ENCODE data around the gene TMEM120A.
"Not testable (repeated sequence)": the region's sequence is repeated elsewhere in the genome, so short reads cannot be mapped to it uniquely, and the experiment has no call there.

Gene TMEM120A

GRCh38 chr7:75994388-75995051, at the start of gene TMEM120A:
TMEM120A (minus strand) TSS chr7:75994595; CDS start chr7:75994570, 25 bp downstream.
- peak; percentile 88 to 90 for DNase-seq (ENCODE audit: low read depth in 2 of 2)

- no peak for DNase-seq (ENCODE audit: low read depth in 2 of 2)
Observed at GRCh38 chr7:76040126-76040525, 45.7 kb upstream of the TMEM120A start.

GRCh38 chr7:76037310-76037709, 42.9 kb upstream of the TMEM120A start:
- no peak for DNase-seq (ENCODE audit: low read depth in 2 of 2)

GRCh38 chr7:76031964-76032363, 37.6 kb upstream of the TMEM120A start:
- no peak for DNase-seq (ENCODE audit: low read depth in 2 of 2)

- DNase-seq (ENCODE audit: low read depth in 2 of 2) = not testable (repeated sequence)
Observed at GRCh38 chr7:76029682-76030081, 35.3 kb upstream of the TMEM120A start.

- no peak for DNase-seq (ENCODE audit: low read depth in 2 of 2)
Observed at GRCh38 chr7:76023002-76023401, 28.6 kb upstream of the TMEM120A start.

GRCh38 chr7:76022026-76022780, 27.8 kb upstream of the TMEM120A start:
- DNase-seq (ENCODE audit: low read depth in 2 of 2) = no peak

- DNase-seq (ENCODE audit: low read depth in 2 of 2) = peak; percentile 35 to 40
Observed at GRCh38 chr7:76020031-76020714, 25.8 kb upstream of the TMEM120A start.

- DNase-seq (ENCODE audit: low read depth in 2 of 2) = not testable (repeated sequence)
Observed at GRCh38 chr7:76018520-76018919, 24.1 kb upstream of the TMEM120A start.

GRCh38 chr7:76016191-76016947, 22.0 kb upstream of the TMEM120A start:
- no peak for DNase-seq (ENCODE audit: low read depth in 2 of 2)

- DNase-seq (ENCODE audit: low read depth in 2 of 2) = no peak
Observed at GRCh38 chr7:76011442-76011861, 17.1 kb upstream of the TMEM120A start.

- DNase-seq (ENCODE audit: low read depth in 2 of 2) = no peak
Observed at GRCh38 chr7:76009672-76010600, 15.5 kb upstream of the TMEM120A start.

- peak in 1 of 2 donors; percentile 38 for DNase-seq (ENCODE audit: low read depth in 2 of 2)
Observed at GRCh38 chr7:76008156-76008687, 13.8 kb upstream of the TMEM120A start.

- DNase-seq (ENCODE audit: low read depth in 2 of 2) = not testable (repeated sequence)
Observed at GRCh38 chr7:76005004-76005403, 10.6 kb upstream of the TMEM120A start.

GRCh38 chr7:76003351-76003750, 9.0 kb upstream of the TMEM120A start:
- no peak for DNase-seq (ENCODE audit: low read depth in 2 of 2)

GRCh38 chr7:76002822-76003221, 8.4 kb upstream of the TMEM120A start:
- no peak for DNase-seq (ENCODE audit: low read depth in 2 of 2)

- no peak for DNase-seq (ENCODE audit: low read depth in 2 of 2)
Observed at GRCh38 chr7:76002139-76002538, 7.7 kb upstream of the TMEM120A start.

GRCh38 chr7:76000566-76000965, 6.2 kb upstream of the TMEM120A start:
- DNase-seq (ENCODE audit: low read depth in 2 of 2) = no peak

GRCh38 chr7:75998038-75998437, 3.6 kb upstream of the TMEM120A start:
- DNase-seq (ENCODE audit: low read depth in 2 of 2) = no peak

- no peak for DNase-seq (ENCODE audit: low read depth in 2 of 2)
Observed at GRCh38 chr7:75996476-75996875, 2.1 kb upstream of the TMEM120A start.

Measured in stimulated activated CD8-positive, alpha-beta memory T cell treated with anti-CD3 and anti-CD28 coated beads, Interleukin-15, amount 100 ng/mL, for 48 hours (primary cell).